ENCODE data around the gene NFATC2IP.
"Not testable (repeated sequence)": the region's sequence is repeated elsewhere in the genome, so short reads cannot be mapped to it uniquely, and the experiment has no call there.

Gene NFATC2IP

GRCh38 chr16:28974007-28974436, 23.3 kb downstream of the NFATC2IP start:
- DNase-seq: peak; percentile 62
- no peak for ATAC-seq

DNA sequence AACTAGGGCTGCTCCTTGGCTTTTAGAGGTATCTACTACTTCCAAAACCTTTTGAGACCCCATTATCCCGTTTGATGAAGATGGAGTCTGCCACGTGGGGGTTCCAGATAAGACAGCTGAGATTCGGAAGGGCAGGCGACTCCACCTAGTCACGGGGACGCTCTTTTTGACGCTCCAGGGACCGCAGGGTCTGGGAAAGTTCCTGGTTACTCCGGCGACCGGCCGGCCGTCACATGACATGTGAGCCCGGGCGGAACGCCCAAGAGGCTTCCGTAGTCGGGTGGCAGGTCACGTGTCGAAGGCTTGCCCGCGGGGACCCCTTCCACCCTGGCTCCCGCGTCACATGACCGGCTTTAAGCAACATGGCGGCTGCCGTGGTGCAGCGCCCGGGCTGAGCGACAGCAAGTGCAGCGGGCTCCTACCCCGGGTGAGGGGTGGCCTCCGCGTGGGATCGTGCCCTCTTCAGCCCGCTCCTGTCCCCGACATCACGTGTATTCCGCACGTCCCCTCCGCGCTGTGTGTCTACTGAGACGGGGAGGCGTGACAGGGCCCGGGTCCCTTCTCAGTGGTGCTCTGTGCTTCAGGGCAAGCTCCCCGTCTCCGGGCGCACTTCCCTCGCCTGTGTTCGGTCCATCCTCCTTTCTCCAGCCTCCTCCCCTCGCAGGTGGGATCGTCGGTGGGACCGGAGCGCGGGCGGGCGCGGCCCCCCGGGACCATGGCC, 23.9 kb downstream of the NFATC2IP start, which contains the start of gene SPNS1:
TSS of gene SPNS1 (plus strand) at position 342 of the 721 bp plus-strand sequence. CDS start at position 716, 374 bp downstream.
- DNase-seq: peak; percentile 97
- peak; percentile 95 for ATAC-seq

DNA sequence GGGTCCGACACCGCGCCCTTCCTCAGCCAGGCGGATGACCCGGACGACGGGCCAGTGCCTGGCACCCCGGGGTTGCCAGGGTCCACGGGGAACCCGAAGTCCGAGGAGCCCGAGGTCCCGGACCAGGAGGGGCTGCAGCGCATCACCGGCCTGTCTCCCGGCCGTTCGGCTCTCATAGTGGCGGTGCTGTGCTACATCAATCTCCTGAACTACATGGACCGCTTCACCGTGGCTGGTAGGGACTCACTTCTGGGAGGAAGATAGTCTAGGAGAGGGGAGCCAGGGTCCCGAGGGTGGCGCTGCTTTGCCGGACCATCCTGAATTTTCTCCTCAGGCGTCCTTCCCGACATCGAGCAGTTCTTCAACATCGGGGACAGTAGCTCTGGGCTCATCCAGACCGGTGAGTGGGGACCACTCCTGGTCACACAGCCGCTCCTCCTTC, 24.4 kb downstream of the NFATC2IP start:
- ATAC-seq (no peak), DNase-seq (no peak)

DNA sequence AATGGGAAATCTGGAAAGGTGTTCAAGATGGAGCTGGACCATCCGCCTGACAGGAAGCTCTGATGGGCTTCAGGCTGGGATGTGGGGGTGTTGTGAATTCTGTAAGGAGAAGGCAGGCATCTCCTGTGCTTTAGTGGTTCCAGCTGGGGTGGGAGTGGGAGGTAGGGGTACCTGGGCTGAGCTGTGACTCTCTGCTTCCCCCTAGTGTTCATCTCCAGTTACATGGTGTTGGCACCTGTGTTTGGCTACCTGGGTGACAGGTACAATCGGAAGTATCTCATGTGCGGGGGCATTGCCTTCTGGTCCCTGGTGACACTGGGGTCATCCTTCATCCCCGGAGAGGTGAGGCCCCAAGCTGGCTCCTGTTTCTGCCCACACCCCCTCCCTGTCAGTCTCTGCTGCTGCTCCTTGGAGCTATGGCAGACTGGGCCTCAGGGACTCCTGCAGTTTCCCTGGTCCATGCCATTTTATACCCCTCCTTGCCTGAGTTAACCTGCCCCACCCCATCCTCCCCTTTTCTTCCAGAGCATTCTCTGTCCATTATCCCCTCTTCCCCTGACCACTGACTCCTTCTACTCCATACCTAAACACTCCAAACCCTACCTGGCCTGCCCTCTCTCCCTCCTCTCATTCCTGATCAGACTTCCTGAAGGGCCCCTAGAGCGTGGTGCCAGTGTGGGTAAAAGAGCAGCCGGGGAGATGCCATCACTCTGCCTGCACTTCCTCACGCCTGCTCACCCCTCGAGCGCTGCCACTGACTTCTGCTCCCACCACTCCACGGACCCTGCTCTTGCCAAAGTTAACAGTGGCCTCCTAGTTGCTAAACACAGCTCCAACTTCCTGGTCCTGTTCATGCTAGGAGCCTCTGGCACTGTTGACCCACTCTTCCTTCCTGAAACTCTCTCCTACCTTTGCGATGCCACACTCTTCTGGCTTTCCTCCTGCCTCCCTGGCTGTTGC, 27.2 kb downstream of the NFATC2IP start:
- ATAC-seq (no peak), DNase-seq (no peak)

DNA sequence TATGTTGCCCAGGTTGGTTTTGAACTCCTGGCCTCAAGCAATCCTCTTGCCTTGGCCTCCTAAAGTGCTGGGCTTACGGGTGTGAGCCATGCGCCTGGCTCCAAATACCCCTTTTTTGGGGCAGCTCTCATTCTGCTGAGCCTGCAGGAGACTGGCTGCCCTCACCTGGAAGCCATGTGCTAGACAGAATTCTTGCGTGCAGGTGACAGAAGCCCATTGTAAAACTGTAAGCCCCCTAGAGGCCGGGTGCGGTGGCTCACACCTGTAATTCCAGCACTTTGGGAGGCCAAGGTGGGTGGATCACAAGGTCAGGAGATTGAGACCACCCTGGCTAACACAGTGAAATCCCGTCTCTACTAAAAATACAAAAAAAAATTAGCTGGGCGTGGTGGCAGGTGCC, 29.6 kb downstream of the NFATC2IP start:
- ATAC-seq, DNase-seq: not testable (repeated sequence)

DNA sequence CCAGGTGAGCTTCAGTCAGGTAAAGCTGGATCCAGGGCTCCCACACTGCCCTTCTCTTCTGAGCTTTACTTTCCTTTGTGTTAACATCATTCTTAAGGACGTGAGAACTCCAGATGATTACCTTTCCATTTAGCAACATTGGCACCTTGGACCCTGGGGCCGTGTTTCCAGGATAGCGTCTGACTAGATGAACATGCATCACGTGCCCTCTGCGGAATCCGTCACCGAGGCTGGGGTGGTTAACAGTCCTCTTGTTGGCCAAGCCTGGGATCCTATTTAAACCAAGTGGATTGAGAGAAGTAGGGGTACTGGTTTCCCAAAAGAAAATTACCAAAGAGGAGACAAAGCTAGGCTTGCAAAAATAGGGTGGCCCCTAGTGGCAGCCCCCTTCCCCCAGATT, 30.2 kb downstream of the NFATC2IP start:
- DNase-seq (no peak), ATAC-seq (no peak)

GRCh38 chr16:28981517-28981916, 30.8 kb downstream of the NFATC2IP start:
- DNase-seq (peak; percentile 75), ATAC-seq (no peak)

DNA sequence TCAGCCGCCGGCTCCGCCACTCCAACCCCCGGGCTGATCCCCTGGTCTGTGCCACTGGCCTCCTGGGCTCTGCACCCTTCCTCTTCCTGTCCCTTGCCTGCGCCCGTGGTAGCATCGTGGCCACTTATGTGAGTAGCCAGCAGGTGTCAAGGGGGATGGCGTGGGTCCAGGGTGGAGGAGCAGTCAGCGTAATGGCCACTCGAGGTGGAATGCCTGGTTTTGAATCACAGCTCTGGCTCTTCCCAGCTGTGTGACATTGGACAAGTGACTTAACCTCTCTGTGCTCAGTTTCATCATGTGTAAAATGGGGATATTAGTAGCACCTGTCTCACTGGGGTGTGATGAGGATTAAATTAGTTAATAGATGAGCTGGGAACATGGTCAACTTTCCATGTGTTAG, 31.7 kb downstream of the NFATC2IP start:
- ATAC-seq (no peak), DNase-seq (no peak)

- ATAC-seq (no peak), DNase-seq (no peak)
Observed at GRCh38 chr16:28982949-28983348, 32.2 kb downstream of the NFATC2IP start.

- ATAC-seq (no peak), DNase-seq (no peak)
Observed at GRCh38 chr16:28983644-28984043, 32.9 kb downstream of the NFATC2IP start.

DNA sequence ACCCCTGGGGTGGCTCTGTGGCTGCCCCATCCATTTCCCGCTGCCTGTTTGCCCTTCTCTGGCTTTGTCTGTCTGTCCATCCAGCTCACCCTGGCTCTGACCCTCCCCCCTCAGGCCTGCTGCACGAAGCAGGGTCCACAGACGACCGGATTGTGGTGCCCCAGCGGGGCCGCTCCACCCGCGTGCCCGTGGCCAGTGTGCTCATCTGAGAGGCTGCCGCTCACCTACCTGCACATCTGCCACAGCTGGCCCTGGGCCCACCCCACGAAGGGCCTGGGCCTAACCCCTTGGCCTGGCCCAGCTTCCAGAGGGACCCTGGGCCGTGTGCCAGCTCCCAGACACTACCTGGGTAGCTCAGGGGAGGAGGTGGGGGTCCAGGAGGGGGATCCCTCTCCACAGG, 33.4 kb downstream of the NFATC2IP start:
- ATAC-seq (no peak), DNase-seq (no peak)

DNA sequence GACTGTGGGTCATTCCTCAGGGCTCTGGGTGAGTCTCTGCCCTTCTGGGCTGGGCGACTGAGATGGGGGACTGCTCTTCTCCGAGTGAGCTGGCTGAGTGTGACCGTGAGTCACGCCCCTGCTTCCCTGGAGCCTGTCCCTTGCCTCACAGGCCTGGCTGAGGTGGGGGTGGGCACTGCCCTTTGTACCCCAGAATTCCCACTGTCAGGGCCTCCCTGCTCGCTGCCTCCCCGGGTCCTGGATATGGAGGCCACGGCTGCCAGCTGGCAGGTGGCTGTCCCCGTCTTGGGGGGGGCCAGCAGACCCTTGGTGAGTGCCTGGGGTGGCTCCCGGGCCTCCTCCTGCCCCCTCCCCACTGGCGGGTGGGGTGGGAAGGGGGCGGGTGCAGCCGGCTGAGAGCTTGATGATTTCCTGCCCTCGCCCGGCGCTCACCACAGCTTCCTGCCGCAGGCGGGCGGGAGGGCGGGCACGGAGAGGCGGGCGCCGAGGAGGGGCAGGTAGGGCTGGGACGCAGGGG, 33.9 kb downstream of the NFATC2IP start, which contains the start of gene LAT:
TSS of gene LAT (plus strand) at position 434 of the 517 bp plus-strand sequence. CDS start 366 bp downstream, outside the sequence.
- ATAC-seq (peak; percentile 77), DNase-seq (peak; percentile 80)

DNA sequence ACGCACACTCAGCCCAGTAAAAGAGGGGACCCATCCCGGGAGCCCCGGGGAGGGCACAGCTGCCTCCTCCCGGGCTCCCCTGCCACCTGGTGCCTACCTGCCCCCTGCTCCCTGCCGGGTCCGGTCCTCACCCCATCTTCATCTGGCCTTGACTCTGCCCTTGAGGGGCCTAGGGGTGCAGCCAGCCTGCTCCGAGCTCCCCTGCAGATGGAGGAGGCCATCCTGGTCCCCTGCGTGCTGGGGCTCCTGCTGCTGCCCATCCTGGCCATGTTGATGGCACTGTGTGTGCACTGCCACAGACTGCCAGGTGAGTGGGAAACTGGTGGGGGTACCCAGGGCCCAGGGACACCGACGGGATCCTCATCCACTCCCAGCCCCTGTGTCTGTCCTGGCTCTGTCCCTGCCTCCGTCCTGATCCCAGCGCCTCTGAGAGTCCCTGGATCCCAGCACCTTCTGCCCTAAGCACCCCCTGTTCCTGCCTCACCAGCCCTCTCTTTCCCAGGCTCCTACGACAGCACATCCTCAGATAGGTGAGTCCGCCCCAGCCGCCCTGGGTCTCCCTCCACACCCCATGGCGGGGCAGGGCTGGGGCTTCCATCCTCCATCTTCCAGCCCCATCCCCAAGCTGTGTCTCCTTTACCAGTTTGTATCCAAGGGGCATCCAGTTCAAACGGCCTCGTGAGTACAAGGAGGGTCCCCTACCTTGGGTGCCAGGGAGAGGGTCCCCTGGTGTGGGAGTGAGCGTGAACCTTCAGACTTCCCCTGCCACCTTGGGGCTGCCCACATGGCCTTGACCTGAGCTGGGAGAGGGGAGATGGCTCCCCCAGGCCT, 34.7 kb downstream of the NFATC2IP start:
- DNase-seq (no peak), ATAC-seq (peak; percentile 1)

- DNase-seq (no peak), ATAC-seq (no peak)
Observed at GRCh38 chr16:28986046-28986445, 35.3 kb downstream of the NFATC2IP start.

GRCh38 chr16:28986492-28986891, 35.8 kb downstream of the NFATC2IP start:
- DNase-seq (no peak), ATAC-seq (no peak)

DNA sequence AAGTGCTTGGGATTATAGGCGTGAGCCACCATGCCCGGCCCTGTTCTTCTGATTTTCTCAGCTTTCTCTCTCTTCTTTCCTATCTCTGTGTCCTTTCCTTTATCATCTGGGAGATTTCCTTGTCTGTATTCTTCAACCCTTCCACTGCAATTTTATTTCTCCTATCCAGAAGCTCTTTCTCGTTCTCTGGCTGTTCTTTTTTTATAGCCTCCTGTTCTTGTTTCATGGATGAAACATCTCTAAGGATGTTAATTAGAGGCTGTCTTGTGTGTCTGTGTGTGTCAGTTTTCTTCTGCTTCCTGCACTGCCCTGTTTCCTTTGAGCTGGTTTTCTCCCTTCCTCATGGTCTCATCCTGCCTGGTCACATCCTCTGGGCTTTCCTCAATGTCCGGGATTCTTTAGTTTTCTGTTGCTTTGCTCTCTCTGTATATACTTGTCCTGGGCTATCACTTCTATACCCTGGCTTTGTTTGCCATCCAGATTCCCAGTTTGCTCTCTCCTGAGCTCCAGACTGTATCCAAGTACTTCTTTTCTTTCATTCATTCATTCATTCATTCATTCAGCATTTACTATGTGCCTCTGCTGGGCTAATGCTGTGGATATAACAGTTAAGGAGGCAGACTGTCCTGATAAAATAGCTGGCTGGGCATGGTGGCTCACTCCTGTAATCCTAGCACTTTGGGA, 36.6 kb downstream of the NFATC2IP start:
- DNase-seq (no peak), ATAC-seq (no peak)

- ATAC-seq: no peak
- DNase-seq: no peak
Observed at GRCh38 chr16:28989363-28989762, 38.6 kb downstream of the NFATC2IP start.

GRCh38 chr16:28990375-28991040, 39.8 kb downstream of the NFATC2IP start:
- ATAC-seq: peak; percentile 88
- DNase-seq: peak; percentile 72

DNA sequence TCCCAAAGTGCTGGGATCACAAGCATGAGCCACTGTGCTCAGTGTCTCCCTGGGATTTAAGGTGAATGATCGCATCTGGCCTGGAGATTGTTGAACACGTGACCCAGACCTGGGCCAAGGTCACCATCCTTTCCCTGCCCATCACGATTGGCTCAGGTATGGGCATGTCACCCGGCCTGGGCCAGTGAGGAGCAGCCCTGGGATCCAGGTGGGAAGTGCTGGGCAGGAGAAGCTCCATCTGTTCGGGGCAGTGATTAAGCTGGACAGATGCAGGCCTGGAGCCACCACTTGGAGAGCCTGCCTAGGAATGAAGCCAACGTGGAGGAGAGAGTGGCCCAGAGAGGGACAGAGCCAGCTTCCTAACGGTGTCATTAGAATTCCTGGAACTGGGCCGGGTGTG, 41.0 kb downstream of the NFATC2IP start:
- ATAC-seq (no peak), DNase-seq (no peak)

DNA sequence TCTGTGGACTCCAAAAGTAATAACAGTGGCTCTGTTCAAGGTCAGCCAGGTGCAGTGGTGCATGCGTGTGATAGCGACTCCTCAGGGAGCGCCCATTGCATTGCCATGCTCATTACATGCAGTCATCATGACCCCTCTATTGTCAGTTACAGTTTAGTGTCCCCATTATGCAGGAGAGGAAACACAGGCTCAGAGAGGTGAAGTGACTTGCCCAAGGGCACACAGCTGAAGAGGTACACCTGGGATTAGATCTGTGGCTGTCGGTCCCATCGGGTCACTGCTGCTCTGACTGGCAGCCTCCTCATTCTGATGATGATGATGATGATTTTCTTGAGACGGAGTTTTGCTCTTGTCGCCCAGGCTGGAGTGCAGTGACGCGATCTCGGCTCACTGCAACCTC, 41.8 kb downstream of the NFATC2IP start:
- DNase-seq: no peak
- ATAC-seq: no peak

- DNase-seq: no peak
- no peak for ATAC-seq
Observed at GRCh38 chr16:28998837-28999236, 48.1 kb downstream of the NFATC2IP start.

All from stimulated activated naive CD8-positive, alpha-beta T cell treated with anti-CD3 and anti-CD28 coated beads, Interleukin-15, Interleukin-2, amounts not matched to agents 100 U/mL and 50 U/mL, for 24 hours (primary cell).